C4-2B (cell line): ENCODE data around the gene RFTN1.

Source experiments
- ZFX ChIP-seq: fragments of 450-650 bp; IDR thresholded peaks from 2 replicates; pipeline ENCODE4 v1.6.1; 2017
- TF ChIP-seq, protein P1 (sequence below): fragments of 450-650 bp; conservative IDR thresholded peaks from 2 replicates; pipeline ENCODE4 v1.5.1; 2017; ENCODE audit warnings: mild to moderate bottlenecking

DNA sequence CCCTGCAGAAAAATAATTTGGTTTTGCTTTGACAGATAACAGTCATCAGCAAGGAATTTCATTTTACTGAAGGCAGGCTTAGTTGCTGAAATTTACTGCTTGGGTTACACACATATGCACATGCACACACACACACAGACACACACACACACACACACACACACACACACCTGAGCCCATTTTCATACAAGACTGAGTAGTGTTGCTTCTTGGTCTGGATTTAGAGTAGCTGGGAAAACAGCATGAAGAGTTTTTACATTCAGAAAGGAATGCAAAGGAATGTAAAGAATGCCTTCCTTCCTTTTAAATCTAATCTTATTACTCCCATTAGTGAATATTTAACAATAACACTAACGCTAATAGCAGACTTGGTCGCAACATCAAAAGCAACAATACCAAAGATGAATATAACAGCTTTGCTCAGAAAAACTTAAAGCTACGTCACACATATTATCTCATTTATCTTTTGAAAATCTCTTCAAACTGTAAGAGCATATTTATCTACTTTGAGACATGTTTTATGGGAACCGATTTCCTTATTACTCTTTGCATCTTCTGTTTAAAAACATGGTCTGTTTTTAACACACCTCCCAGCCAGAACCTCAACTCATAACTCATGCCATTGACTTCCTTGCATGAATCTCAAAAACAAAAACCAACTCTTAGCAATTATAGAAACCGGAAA lies 32.5 kb downstream of the RFTN1 start:
- TF ChIP-seq, protein P1, sequence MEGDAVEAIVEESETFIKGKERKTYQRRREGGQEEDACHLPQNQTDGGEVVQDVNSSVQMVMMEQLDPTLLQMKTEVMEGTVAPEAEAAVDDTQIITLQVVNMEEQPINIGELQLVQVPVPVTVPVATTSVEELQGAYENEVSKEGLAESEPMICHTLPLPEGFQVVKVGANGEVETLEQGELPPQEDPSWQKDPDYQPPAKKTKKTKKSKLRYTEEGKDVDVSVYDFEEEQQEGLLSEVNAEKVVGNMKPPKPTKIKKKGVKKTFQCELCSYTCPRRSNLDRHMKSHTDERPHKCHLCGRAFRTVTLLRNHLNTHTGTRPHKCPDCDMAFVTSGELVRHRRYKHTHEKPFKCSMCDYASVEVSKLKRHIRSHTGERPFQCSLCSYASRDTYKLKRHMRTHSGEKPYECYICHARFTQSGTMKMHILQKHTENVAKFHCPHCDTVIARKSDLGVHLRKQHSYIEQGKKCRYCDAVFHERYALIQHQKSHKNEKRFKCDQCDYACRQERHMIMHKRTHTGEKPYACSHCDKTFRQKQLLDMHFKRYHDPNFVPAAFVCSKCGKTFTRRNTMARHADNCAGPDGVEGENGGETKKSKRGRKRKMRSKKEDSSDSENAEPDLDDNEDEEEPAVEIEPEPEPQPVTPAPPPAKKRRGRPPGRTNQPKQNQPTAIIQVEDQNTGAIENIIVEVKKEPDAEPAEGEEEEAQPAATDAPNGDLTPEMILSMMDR, result no peak
- no peak for TF ChIP-seq ZFX
